Endodermal cell (in vitro differentiated cells): ENCODE results near the gene DNAJC8. TPM values are rescaled to one million over a fixed set of nuclear protein-coding genes. Genes with fewer than 3 reads are reported as not detected.

Experiments
- DNase-seq: peaks from one replicate; pipeline ENCODE4 v3.0.0-alpha.2; 2017
- H3K27ac ChIP-seq: 2 replicates; pipeline ENCODE4 v1.5.1; 2013; ENCODE audit warnings: mild to moderate bottlenecking, low read depth, low read length, moderate library complexity
- H3K27me3 ChIP-seq: 2 replicates; pipeline ENCODE4 v1.6.1; 2013; ENCODE audit warnings: mild to moderate bottlenecking, low read length, moderate library complexity; ENCODE audit not compliant: insufficient read depth, control insufficient read depth, poor library complexity, severe bottlenecking
- H3K36me3 ChIP-seq: 2 replicates; pipeline ENCODE4 v1.7.0; 2013; ENCODE audit warnings: mild to moderate bottlenecking, low read length, moderate library complexity; ENCODE audit not compliant: control insufficient read depth, insufficient read depth
- H3K4me1 ChIP-seq: one replicate; pipeline ENCODE4 v1.7.0; 2013; ENCODE audit warnings: low read length; ENCODE audit not compliant: control insufficient read depth, insufficient read depth
- H3K4me3 ChIP-seq: 2 replicates; pipeline ENCODE4 v1.5.1; 2013; ENCODE audit warnings: mild to moderate bottlenecking, low read length, moderate library complexity
- H3K9ac ChIP-seq: 2 replicates; pipeline ENCODE4 v1.6.1; 2013; ENCODE audit warnings: mild to moderate bottlenecking, low read length, moderate library complexity; ENCODE audit not compliant: poor library complexity, severe bottlenecking; ENCODE audit errors: extremely low read depth
- H3K9me3 ChIP-seq: 2 replicates; pipeline ENCODE4 v1.6.1; 2013; ENCODE audit warnings: mild to moderate bottlenecking, low read length, moderate library complexity; ENCODE audit not compliant: control insufficient read depth
- H3K27ac Mint-ChIP-seq: 2 replicates; pipeline ENCODE4 v1.8.0; 2020; ENCODE audit warnings: mixed read lengths
- H3K27me3 Mint-ChIP-seq: 2 replicates; pipeline ENCODE4 v1.8.0; 2021; ENCODE audit warnings: mild to moderate bottlenecking, mixed read lengths; ENCODE audit not compliant: insufficient read depth
- H3K36me3 Mint-ChIP-seq: 2 replicates; pipeline ENCODE4 v1.8.0; 2020; ENCODE audit warnings: low read depth, mixed read lengths
- H3K4me1 Mint-ChIP-seq: 2 replicates; pipeline ENCODE4 v1.8.0; 2020; ENCODE audit warnings: mixed read lengths
- H3K4me3 Mint-ChIP-seq: 2 replicates; pipeline ENCODE4 v1.8.0; 2020; ENCODE audit warnings: mild to moderate bottlenecking, moderate library complexity, mixed read lengths
- H3K9me3 Mint-ChIP-seq: 2 replicates; pipeline ENCODE4 v1.8.0; 2020; ENCODE audit warnings: mild to moderate bottlenecking, mixed read lengths
- CTCF ChIP-seq: fragments of 200-600 bp; sonication (generic); conservative IDR thresholded peaks from 2 replicates; pipeline ENCODE4 v1.5.0; 2021; ENCODE audit warnings: antibody characterized with exemption, mild to moderate bottlenecking
- WGBS, 2 experiments: methylation state at CpG; one replicate each; pipeline versions ENCODE4 v1.1.5 to v1.1.7; 2013; ENCODE audit warnings: missing lambda C conversion rate in 2 of 2, mixed read lengths in 1 of 2; ENCODE audit not compliant: insufficient coverage in 1 of 2, insufficient read length in 1 of 2; 5-methylcytosine and 5-hydroxymethylcytosine counted together
- total RNA-seq, 2 donors: library from RNA; stranded (reverse); fragmentation: NEBNext Ultra II Directional in 1 of 2; extraction: Animal tissue kit (Norgen Biotek cat#: 25700) in 1 of 2; gene quantifications; 2 replicates in 1 of 2; 3 replicates in 1 of 2; pipeline ENCODE4 v1.2.1, GENCODE V29; 2021

Gene DNAJC8
- total RNA-seq, 2 donors from 2014 or later, result 122 to 144 TPM

- Mint-ChIP-seq H3K27me3 (no peaks in the 10 kb centered on the region), H3K9me3 (peaks cover 2% of the 10 kb centered on the region), H3K4me3 (no peak overlapping the region), H3K36me3 (no peaks in the 10 kb centered on the region), H3K4me1 (peaks cover 15% of the 10 kb centered on the region), H3K27ac (no peak overlapping the region)
- no peak overlapping the region for H3K27ac ChIP-seq
- H3K36me3 ChIP-seq, result no peaks in the 10 kb centered on the region
- no peak for TF ChIP-seq CTCF
- no peaks in the 10 kb centered on the region for H3K9me3 ChIP-seq
- 89 to 95% methylated on average over 3 of the region's 3 CpGs for WGBS, 2 experiments
- no peak overlapping the region for H3K4me3 ChIP-seq
- no peak overlapping the region for H3K9ac ChIP-seq
- H3K4me1 ChIP-seq, result peaks cover 8% of the 10 kb centered on the region
- DNase-seq, result no peak
- no peaks in the 10 kb centered on the region for H3K27me3 ChIP-seq
These were observed 71.1 kb downstream of the DNAJC8 start for GRCh38 chr1:28161751-28162150.

- Histone ChIP-seq H3K9me3 (no peaks in the 10 kb centered on the region), H3K27ac (no peak overlapping the region), H3K9ac (no peak overlapping the region), H3K27me3 (no peaks in the 10 kb centered on the region), H3K4me3 (no peak overlapping the region), H3K36me3 (no peaks in the 10 kb centered on the region), H3K4me1 (peaks cover 8% of the 10 kb centered on the region)
- H3K4me1 Mint-ChIP-seq, result peaks cover 15% of the 10 kb centered on the region
- no peaks in the 10 kb centered on the region for H3K27me3 Mint-ChIP-seq
- no peak overlapping the region for H3K4me3 Mint-ChIP-seq
- TF ChIP-seq CTCF, result no peak
- no peak for DNase-seq
- H3K36me3 Mint-ChIP-seq, result no peaks in the 10 kb centered on the region
- 95 to 97% methylated on average over 4 to 5 of the region's 5 CpGs for WGBS, 2 experiments
- peaks cover 2% of the 10 kb centered on the region for H3K9me3 Mint-ChIP-seq
- H3K27ac Mint-ChIP-seq, result no peak overlapping the region
These were observed 72.0 kb downstream of the DNAJC8 start for GRCh38 chr1:28160782-28161266.

- H3K9me3 ChIP-seq, result no peaks in the 10 kb centered on the region
- H3K9me3 Mint-ChIP-seq, result no peaks in the 10 kb centered on the region
These were observed 73.1 kb downstream of the DNAJC8 start for GRCh38 chr1:28159680-28160079.

More at GRCh38 chr1:28159680-28160079, 73.1 kb downstream of the DNAJC8 start:
- no peaks in the 10 kb centered on the region for H3K27me3 ChIP-seq
- H3K27ac ChIP-seq, result no peak overlapping the region
- no peak overlapping the region for H3K4me3 ChIP-seq
- H3K4me3 Mint-ChIP-seq, result no peak overlapping the region
- H3K4me1 Mint-ChIP-seq, result peaks cover 15% of the 10 kb centered on the region
- peaks cover 8% of the 10 kb centered on the region for H3K4me1 ChIP-seq
- no peaks in the 10 kb centered on the region for H3K36me3 Mint-ChIP-seq
- TF ChIP-seq CTCF, result no peak
- no peak for DNase-seq
- no peak overlapping the region for H3K9ac ChIP-seq
- H3K36me3 ChIP-seq, result no peaks in the 10 kb centered on the region
- no peaks in the 10 kb centered on the region for H3K27me3 Mint-ChIP-seq
- WGBS, 2 experiments, result 84 to 96% methylated on average over 7 of the region's 7 CpGs
- H3K27ac Mint-ChIP-seq, result no peak overlapping the region
